Osteoblast (primary cell): ENCODE results near the gene NACC2. TPM values are rescaled to one million over a fixed set of nuclear protein-coding genes. Genes with fewer than 3 reads are reported as not detected.
A peak's percentile ranks its signal among the peaks of the same experiment; 100 is the strongest.

ENCODE experiments used
- DNase-seq: peaks from one replicate; pipeline ENCODE4 v3.0.0; 2011; ENCODE audit warnings: low spot score, mixed read lengths; ENCODE audit not compliant: insufficient read length; ENCODE audit errors: missing footprints
- H2AFZ ChIP-seq: 2 replicates; pipeline ENCODE4 v1.6.0; 2011; ENCODE audit warnings: mild to moderate bottlenecking, low read length
- H3K27ac ChIP-seq: 2 replicates; pipeline ENCODE4 v1.5.1; 2011; ENCODE audit warnings: mild to moderate bottlenecking, low read depth, low read length, moderate library complexity
- H3K27me3 ChIP-seq: 2 replicates; pipeline ENCODE4 v1.6.0; 2012; ENCODE audit warnings: mild to moderate bottlenecking, control low read depth, inconsistent platforms, low read length, moderate library complexity; ENCODE audit not compliant: insufficient read depth
- H3K36me3 ChIP-seq: 2 replicates; pipeline ENCODE4 v1.5.1; 2011; ENCODE audit warnings: mild to moderate bottlenecking, low read length, control low read depth, moderate library complexity; ENCODE audit not compliant: insufficient read depth
- H3K4me1 ChIP-seq: 2 replicates; pipeline ENCODE4 v1.5.1; 2011; ENCODE audit warnings: mild to moderate bottlenecking, low read length, control low read depth, moderate library complexity; ENCODE audit not compliant: insufficient read depth
- H3K4me2 ChIP-seq: 2 replicates; pipeline ENCODE4 v1.6.0; 2011; ENCODE audit warnings: mild to moderate bottlenecking, low read length; ENCODE audit not compliant: insufficient read depth
- H3K4me3 ChIP-seq: fragments of 200-600 bp; sonication (generic); 3 replicates; pipeline ENCODE4 v1.5.1; 2012; ENCODE audit warnings: mild to moderate bottlenecking, low read length, inconsistent platforms; ENCODE audit not compliant: insufficient read depth
- H3K79me2 ChIP-seq: 2 replicates; pipeline ENCODE4 v1.6.0; 2012; ENCODE audit warnings: mild to moderate bottlenecking, low read length, control low read depth, inconsistent platforms; ENCODE audit not compliant: insufficient read depth
- H3K9me3 ChIP-seq: 2 replicates; pipeline ENCODE4 v1.5.1; 2011; ENCODE audit warnings: low read depth, low read length, control low read depth
- H4K20me1 ChIP-seq: 2 replicates; pipeline ENCODE4 v1.6.0; 2012; ENCODE audit warnings: mild to moderate bottlenecking, low read length, control low read depth; ENCODE audit not compliant: insufficient read depth
- CTCF ChIP-seq: IDR thresholded peaks from 2 replicates; pipeline ENCODE4 v1.5.1; 2011; ENCODE audit warnings: mild to moderate bottlenecking, low read depth, low read length, moderate library complexity; ENCODE audit errors: extremely low read depth
- total RNA-seq: library from RNA; depleted of rRNA; stranded (reverse); fragments of >200 nt; gene quantifications from 2 replicates; pipeline ENCODE4 v1.2.3, GENCODE V29; 2012

NACC2 gene
- total RNA-seq, 1 donor = 32.9 TPM

GRCh38 chr9:136142859-136143214 is 47.7 kb upstream of the NACC2 start:
- Histone ChIP-seq H3K36me3 (no peaks in the 10 kb centered on the region), H3K4me1 (no peaks in the 10 kb centered on the region), H3K79me2 (no peaks in the 10 kb centered on the region), H3K9me3 (no peaks in the 10 kb centered on the region), H4K20me1 (no peaks in the 10 kb centered on the region), H3K4me3 (no peak overlapping the region), H3K27me3 (peaks cover 11% of the 10 kb centered on the region), H3K4me2 (no peak overlapping the region), H3K27ac (no peak overlapping the region), H2AFZ (no peak overlapping the region)
- TF ChIP-seq CTCF = no peak
- DNase-seq = peak; percentile 92

- no peaks in the 10 kb centered on the region for H3K36me3 ChIP-seq
- no peak for TF ChIP-seq CTCF
- no peak overlapping the region for H3K4me3 ChIP-seq
- no peaks in the 10 kb centered on the region for H3K4me1 ChIP-seq
- H3K27me3 ChIP-seq = peaks cover 8% of the 10 kb centered on the region
- H3K27ac ChIP-seq = no peak overlapping the region
- no peak for DNase-seq
- H4K20me1 ChIP-seq = no peaks in the 10 kb centered on the region
- H3K79me2 ChIP-seq = no peaks in the 10 kb centered on the region
- no peak overlapping the region for H3K4me2 ChIP-seq
- H2AFZ ChIP-seq = no peak overlapping the region
- H3K9me3 ChIP-seq = no peaks in the 10 kb centered on the region
These were observed 47.3 kb upstream of the NACC2 start for GRCh38 chr9:136142414-136142796.

GRCh38 chr9:136141682-136142413 is 46.8 kb upstream of the NACC2 start:
- Histone ChIP-seq H3K4me3 (no peak overlapping the region), H2AFZ (no peak overlapping the region), H3K36me3 (no peaks in the 10 kb centered on the region), H3K27ac (no peak overlapping the region), H3K9me3 (no peaks in the 10 kb centered on the region), H3K4me2 (no peak overlapping the region), H4K20me1 (no peaks in the 10 kb centered on the region), H3K79me2 (no peaks in the 10 kb centered on the region), H3K4me1 (no peaks in the 10 kb centered on the region), H3K27me3 (peaks cover 3% of the 10 kb centered on the region)
- no peak for TF ChIP-seq CTCF
- no peak for DNase-seq

- no peak for TF ChIP-seq CTCF
- Histone ChIP-seq H3K79me2 (no peaks in the 10 kb centered on the region), H2AFZ (no peak overlapping the region), H3K4me2 (no peak overlapping the region), H3K27ac (no peak overlapping the region), H3K4me1 (no peaks in the 10 kb centered on the region), H3K27me3 (peaks cover 3% of the 10 kb centered on the region), H3K9me3 (no peaks in the 10 kb centered on the region), H3K36me3 (no peaks in the 10 kb centered on the region), H4K20me1 (no peaks in the 10 kb centered on the region), H3K4me3 (no peak overlapping the region)
- DNase-seq = no peak
These were observed 45.9 kb upstream of the NACC2 start for GRCh38 chr9:136140966-136141365.
